NCI-H2196 treated with DMSO at 0.1 percent for 48 hours (cell line): ENCODE data around the gene ELOA.
A peak's percentile ranks its signal among the peaks of the same experiment; 100 is the strongest.
"Not testable (repeated sequence)": the region's sequence is repeated elsewhere in the genome, so short reads cannot be mapped to it uniquely, and the experiment has no call there.

ENCODE experiments used
- DNase-seq: peaks from one replicate; lab custom pipeline; 2025; ENCODE audit not compliant: unreplicated experiment; lab: John Stamatoyannopoulos, UW

The ELOA gene

DNA sequence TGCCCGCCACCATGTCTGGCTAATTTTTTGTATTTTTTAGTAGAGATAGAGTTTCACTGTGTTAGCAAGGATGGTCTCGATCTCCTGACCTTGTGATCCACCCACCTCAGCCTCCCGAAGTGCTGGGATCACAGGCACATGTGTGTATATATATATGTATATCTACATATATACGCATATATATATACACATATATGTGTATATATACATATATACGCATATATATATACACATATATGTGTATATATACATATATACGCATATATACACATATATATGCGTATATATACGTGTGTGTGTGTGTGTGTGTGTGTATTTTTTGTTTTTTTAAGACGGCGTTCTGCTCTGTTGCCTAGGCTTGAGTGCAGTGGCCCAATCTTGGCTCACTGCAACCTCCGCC, 39.9 kb downstream of the ELOA start:
- DNase-seq, result not testable (repeated sequence)

DNA sequence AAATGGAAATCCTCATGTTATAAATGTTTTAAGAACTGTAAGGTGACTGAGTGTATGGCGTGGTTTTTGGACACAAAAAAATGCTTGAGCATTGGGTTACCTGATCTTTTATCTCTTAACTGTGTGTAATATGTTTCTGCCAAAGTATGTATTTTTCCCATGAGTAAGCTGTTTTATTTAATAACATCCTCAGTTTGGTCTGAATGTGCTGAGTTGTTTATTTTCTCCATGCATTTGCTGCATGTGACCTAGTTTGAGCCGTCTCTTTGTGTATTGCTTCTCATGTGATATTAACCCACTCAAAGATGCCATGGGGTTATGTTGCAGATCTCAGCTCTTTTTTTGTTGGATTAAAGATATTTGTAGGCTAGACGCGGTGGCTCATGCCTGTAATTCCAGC, 41.6 kb downstream of the ELOA start:
- DNase-seq, result no peak

DNA sequence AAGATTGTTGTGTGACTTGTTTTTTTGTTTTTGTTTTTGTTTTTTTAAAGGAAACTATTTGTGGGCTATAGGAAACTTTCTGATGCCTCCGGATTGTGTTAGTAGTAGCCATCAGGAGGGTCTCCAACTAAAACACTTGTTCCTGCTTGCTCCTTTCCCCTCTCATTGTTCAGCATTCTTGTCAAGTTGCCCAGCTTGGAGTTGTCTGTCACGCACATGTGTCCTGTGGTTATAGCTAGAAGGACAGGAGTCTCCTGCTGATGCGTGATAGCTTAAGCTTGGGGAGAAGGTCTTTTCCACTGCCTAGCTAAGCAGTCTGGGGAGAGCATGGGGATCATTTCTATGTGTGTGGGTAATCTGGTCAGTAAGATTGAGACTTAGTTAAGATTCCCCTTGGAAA, 44.4 kb downstream of the ELOA start:
- no peak for DNase-seq

DNA sequence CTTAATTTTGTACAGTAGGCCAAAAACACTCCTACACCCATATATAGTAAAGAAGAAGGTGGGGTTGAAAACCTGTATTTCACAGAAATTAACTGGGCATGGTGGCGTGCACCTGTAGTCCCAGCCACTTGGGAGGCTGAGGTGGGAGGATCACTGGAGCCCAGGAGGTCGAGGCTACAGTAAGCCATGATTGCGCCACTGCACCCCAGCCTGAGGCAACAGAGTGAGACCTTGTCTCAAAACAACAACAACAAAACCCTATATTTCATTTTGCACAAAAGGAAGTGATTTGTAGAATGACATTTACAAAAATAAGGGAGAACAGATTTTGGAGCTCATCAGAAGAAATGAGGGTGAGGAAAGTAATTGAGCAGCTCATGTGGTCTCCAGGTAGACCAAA, 45.4 kb downstream of the ELOA start:
- DNase-seq, result no peak

DNA sequence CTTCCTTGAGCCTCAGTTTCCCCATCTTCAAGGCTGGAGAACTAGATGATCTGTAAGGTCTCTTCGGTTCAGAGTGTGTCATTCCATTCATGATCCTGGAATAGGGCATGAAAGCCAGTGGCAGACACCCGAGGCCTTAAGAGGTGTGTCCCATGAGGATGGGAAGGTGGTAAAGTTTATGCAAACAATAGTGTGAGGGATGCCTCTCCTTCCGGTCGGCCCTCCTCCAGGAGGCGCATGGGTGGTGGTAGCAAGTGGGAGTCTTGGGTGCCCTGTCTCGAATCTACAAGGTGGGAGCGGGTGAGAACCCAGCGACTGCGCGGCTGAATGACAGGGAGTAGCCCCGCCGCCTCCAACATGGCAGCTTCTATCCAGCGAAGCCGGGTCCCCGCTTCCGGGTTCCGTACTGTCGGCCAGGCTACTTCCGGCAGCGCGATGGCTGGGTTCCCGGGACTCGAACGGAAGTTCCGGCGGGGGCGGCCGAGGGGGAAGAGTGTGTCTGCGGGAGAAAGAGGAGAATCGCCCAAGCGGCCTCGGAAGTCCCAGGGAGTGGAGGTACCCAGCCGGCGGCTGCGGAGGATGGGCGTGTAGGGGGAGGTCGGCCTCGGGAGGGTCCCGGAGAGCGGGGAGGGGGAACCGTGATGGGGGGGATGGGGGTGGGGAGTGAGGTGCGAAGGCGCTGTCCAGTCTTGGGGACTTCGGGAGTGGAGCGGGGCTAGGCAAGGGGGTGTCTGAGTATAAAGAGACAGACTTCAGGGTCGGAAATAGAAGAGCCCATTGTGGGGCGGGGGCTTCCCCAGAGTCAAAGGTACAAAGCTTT, 47.6 kb downstream of the ELOA start, which contains the start of gene LYPLA2:
Gene LYPLA2 (plus strand): TSS at position 450 of the 820 bp plus-strand sequence. CDS start 1,538 bp downstream, outside the sequence.
- peak; percentile 82 for DNase-seq

DNA sequence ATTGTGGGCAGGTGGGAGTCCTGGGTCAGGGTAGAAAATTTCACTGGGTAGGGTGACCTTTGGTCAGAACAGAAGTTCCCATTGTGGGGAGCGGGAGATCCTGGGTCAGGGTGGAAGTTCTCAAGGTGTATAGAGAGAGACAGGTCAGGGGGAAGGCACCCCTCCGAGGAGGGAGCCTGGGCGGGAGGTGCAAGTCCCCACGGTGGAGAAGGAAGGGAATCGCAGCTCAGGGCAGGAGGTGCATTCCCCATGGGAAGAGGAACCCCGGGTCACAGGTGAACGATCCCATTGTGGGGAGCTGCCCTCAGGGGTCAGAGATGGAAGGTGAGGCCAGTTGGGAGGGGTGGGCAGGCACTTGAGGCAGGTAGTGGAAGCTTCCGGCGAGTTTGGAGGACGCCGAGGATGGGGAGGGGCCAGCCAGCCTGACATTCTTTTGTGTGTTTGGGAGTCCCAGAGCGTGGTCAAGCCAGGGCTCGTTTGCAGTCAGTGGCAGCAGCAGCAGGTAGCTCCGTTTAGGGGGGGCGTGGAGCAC, 48.3 kb downstream of the ELOA start:
- no peak for DNase-seq

DNA sequence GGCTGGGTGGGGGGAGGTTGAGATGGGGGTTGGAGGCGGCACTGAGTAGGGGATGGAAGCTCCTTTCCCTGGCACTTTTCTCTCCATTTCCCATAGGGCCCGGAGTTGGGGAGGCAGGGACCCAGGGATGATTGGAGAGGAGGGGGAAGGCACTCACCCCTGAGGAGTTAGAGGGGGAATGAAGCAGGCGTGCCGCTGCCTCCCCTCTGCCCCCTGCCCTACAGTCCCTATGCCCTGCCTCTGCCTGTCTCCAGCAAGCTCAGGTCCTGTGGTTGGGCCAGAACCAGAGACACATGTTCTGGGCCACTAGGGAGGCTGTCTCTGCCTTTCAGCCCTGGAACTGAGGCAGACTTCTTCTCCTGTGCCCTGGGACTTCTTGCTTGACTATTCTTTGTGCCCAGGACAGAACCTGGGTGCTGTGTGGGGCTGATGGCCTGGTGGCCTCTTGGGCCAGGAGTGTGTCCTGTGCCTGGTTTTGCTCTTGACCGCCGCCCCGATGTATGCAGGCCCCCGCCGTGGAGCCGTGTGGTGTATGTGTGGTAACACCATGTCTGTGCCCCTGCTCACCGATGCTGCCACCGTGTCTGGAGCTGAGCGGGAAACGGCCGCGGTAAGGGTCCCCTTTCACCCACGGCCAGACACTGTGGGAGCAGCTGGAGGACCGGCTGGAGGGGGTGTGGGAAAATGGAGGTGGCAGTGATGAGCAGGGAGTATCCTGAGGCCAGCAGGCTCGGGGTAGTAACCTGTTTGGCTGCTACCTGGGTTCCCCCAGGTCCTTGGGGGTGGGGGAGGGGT, 49.1 kb downstream of the ELOA start:
- DNase-seq, result no peak

DNA sequence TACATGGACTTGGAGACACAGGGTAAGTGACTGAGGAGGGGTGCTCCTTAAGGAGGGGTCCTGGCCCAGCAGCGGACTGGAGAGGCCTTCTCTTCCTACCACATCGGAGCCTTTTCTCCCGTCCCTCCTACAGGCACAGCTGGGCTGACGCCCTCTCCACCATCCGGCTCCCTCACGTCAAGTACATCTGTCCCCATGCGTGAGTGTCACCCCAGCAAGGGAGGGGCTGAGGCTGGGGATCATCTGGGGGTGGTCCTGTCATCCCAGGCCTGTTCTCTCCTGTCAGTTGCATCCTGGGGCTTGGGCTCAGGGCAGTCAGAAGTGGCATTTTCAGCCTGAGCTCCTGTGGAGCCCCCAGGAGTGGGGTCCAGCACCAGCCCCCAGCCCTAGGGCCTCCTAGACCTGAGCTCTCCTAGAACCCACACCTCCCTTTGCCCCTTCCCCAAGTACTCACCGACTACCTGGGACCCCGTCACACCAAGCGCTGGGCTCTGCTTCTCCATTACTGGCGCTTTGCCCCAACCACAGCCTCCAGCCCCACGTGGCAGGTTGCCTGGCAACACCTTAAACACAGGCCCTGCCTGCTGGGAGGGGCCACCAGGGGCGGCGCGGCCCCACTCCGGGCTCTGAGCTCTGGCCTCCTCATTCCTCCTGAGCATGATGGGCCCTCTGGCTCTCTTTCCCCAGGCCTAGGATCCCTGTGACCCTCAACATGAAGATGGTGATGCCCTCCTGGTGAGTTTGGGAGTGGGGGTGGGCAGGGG, 49.9 kb downstream of the ELOA start:
- peak; percentile 59 for DNase-seq

DNA sequence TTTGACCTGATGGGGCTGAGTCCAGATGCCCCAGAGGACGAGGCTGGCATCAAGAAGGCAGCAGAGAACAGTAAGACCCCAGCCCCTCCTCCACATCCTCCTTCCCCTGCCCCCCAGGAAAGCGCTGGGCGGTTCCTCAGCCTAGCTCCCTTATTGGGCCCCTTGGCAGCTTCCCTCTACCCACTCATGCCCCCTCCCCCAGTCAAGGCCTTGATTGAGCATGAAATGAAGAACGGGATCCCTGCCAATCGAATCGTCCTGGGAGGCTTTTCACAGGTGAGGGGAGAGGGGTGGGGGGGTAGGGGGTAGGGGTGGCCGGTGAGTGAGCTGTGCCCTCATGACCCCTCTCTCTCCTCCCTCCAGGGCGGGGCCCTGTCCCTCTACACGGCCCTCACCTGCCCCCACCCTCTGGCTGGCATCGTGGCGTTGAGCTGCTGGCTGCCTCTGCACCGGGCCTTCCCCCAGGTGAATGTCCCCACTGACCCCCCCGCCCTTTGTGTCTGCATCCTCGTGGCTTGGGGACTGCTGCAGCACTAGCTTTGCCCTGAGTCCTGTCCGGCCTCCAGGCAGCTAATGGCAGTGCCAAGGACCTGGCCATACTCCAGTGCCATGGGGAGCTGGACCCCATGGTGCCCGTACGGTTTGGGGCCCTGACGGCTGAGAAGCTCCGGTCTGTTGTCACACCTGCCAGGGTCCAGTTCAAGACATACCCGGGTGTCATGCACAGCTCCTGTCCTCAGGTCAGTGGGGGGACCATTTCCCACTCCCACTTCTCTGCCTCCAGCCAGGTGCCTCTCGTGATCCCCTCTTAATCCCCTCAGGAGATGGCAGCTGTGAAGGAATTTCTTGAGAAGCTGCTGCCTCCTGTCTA, 50.8 kb downstream of the ELOA start:
- DNase-seq, result no peak

DNA sequence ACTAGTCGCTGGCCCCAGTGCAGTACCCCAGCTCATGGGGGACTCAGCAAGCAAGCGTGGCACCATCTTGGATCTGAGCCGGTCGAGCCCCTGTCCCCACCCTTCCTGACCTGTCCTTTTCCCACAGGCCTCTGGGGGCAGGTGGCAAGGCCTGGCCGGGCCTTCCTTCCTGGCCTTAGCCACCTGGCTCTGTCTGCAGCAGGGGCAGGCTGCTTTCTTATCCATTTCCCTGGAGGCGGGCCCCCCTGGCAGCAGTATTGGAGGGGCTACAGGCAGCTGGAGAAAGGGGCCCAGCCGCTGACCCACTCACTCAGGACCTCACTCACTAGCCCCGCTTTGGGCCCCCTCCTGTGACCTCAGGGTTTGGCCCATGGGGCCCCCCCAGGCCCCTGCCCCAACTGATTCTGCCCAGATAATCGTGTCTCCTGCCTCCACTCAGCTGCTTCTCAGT, 51.5 kb downstream of the ELOA start:
- not testable (repeated sequence) for DNase-seq

DNA sequence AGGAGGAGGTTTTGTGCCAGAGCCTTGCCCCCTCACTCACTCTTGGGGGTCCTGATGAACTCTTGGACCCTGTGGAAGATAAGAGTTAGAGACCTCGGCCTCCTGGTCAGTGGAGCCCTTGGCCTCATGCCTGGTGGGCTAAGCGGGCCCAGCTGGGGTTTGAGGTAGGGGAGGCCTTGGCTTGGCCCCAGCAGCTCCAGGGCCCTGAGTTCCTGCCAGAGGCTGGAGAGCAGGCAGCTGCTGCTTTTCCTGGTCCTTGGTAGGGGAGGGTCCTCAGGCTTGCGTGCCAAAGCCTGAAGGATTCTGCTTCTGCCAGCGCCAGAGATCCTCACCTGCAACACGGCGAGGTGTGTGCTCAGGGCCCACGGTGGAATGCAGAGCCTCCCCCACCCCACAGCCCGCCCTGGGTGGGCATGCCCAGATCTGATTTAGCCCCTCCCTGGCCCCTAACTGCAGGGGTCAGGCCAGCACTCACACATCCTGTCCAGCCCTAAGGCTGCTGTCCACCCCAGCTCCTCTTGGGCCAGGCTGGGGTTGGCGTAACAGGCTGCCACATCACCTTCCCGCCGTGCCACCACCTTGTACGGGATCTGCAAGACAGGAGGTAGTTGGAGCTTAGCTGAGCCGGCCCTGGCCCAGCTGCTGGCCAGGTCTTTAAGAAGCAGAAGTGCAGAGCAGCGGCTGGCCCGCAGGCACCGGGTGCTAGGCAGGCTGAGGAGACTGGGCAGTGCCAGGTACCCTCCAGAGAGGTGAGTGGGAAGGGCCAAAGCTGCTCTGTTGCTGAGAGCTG, 52.6 kb downstream of the ELOA start:
- no peak for DNase-seq

DNA sequence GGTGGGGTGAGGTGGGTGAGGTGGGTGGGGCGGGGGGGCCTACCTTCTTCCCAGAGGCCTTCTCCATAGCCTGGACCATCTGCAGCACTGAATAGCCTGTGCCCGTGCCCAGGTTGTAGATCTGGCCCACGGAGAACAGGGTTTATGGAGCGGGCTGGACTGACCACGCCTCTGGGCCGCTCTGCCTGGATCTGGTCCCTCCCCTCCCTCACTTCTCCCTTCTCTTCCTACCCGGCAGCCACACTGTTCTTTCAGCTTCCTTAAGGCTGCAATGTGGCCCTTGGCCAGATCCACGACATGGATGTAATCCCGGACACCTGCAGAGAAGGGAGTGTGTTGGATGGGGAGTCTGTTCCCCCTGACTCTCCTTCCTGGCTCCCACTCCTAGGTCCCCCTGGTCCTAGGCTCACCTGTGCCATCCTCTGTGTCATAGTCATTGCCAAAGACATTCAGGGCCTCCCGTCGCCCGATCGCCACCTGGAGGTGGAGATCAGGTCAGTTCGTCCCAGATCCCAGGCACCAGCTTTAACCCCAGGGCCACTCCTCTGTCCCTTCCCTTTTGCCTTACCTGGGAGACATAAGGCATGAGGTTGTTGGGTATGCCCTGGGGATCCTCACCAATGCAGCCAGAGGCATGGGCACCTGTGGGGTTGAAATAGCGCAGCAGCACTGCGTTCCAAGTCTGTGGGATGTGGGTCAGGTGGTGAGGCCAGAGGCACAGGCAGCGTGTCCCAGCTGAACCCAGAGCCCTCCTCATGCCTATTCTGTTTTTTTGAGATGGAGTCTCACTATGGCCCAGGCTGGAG, 53.4 kb downstream of the ELOA start:
- no peak for DNase-seq

DNA sequence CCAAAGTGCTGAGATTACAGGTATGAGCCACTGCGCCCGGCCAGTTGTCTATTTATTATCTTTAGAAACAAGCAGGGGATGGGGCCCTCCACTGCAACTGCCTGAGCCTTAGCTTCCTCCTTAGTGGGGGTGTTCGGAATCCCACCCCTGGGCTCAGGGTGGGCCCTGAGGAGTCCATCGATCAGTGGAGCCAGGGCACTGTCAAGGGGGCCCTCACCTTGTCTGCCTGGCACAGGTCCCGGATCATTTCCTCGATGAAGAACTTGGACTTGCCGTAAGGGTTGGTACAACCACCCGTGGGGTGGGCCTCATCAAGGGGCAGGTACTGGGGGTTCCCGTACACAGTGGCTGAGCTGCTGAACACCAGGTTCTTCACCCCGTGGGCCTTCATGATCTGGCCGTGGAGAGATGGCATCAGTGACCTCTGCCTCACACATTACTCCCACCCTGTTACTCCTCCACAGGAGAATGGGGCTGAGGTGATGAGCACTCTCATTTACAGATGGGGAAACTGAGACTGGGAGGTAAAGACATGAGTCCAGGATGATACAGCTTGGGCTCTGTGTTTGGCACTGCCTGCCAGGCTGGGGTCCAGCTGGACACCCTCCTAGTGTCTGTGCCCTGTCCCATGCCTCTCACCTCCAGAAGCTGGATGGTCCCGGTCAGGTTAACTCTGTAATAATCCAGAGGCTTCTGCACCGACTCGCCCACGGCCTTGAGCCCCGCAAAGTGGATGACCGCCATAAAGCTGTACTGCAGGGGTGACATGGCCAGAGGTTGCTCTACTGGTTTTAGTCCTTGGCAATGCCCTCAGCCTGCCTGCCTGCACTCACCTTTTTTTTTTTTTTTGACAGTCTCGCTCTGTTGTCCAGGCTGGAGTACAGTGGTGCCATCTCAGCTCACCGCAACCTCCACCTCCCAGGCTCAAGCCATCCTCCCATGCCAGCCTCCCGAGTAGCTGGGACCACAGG, 54.5 kb downstream of the ELOA start:
- DNase-seq, result no peak

DNA sequence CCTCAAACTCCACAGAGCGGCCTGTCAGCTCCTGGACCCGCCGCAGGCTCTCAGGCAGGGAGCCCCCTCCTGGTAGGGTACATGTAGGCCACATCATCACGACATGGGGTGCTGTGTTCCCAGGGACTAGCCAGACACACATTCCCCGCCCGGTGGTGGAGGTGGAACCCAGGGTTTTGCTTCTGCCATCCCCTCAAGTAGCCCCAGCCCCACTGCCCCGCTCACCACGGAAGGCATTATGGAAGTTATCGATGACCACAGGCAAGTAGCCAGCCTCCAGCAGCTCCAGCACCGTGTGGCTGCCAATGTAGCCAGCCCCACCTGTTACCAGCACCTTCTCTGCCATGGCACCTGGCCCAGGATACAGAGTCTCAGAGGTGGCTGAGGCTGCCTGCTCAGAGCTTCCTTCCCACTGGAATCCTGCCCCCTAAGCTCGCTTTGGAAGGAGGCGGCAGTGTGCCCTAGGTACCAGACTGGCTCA, 55.4 kb downstream of the ELOA start:
- no peak for DNase-seq

DNA sequence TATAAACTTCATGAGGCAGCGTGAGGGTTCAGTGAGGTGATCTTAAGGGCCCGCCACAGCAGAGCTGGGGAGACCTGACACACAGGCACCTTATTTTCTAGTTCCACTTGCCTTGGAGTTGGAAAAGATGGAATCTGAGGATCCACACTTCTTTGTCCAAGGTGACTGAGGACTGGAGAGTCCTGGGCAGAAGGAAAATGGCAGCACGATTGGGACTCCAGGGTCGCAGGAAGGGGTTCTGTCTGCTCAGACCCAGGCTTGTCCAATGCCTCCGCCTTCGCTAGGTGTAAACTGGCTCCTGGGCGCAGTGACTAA, 55.9 kb downstream of the ELOA start:
- no peak for DNase-seq

DNA sequence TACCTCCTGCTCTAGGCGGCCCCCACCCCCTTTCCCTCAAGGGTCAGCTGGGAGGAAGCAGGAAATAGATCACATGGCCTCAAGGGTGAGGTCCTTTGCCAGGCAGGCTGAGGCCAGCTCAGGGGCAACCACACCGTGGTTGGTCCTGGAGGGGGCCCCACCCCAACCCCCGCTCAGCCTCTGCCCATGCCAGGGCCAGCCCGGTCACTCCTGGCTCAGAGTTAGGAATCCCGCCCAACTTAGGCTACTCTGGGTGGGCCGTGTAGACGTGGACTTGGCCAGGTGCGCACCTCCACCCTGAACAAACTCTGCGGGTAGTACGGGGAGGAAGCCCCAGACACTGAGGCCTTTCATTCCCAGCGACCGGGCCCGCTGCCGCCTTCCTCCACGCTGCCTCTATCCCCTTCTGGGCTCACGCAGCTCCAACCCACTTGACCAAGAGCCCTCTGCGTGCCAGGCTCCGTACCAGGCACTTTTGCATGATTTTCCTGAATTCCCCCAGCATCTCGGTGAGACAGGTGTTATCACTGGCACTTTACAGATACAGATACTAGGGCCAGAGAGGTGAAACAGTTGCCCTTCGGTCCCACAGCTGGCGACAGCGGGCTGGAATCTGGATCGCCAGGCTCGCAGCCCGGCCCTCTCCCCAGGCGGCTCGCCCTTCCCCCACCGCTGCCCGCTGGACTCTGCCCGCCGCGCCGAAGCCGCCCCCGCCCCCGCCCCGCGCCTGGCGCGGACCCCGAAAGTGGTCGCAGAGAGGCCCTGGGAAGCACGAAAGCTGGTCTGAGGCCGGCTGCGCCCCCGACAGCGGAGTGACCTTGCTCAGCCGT, 56.5 kb downstream of the ELOA start:
- peak; percentile 52 for DNase-seq
